DMS53 (cell line): ENCODE data around the gene EGFLAM.
"Not testable (repeated sequence)": the region's sequence is repeated elsewhere in the genome, so short reads cannot be mapped to it uniquely, and the experiment has no call there.

Experiments used
- DNase-seq: peaks from one replicate; lab custom pipeline; 2025; lab: John Stamatoyannopoulos, UW

EGFLAM gene

GRCh38 chr5:38329132-38329715 is 70.9 kb downstream of the EGFLAM start:
- DNase-seq = no peak

- no peak for DNase-seq
These were observed 71.8 kb downstream of the EGFLAM start for GRCh38 chr5:38330207-38330606.

GRCh38 chr5:38331831-38332230 is 73.5 kb downstream of the EGFLAM start:
- no peak for DNase-seq

- not testable (repeated sequence) for DNase-seq
These were observed 74.8 kb downstream of the EGFLAM start for GRCh38 chr5:38333181-38333580.

- DNase-seq = no peak
These were observed 80.1 kb downstream of the EGFLAM start for GRCh38 chr5:38338455-38338854.

- no peak for DNase-seq
These were observed 81.1 kb downstream of the EGFLAM start for GRCh38 chr5:38339446-38339845.

- DNase-seq = no peak
These were observed 82.7 kb downstream of the EGFLAM start for GRCh38 chr5:38341056-38341455.

GRCh38 chr5:38341641-38342040 is 83.3 kb downstream of the EGFLAM start:
- peak; percentile 2 for DNase-seq

- DNase-seq = no peak
These were observed 83.9 kb downstream of the EGFLAM start for GRCh38 chr5:38342261-38342660.

GRCh38 chr5:38344891-38345290 is 86.5 kb downstream of the EGFLAM start:
- DNase-seq = no peak

GRCh38 chr5:38346593-38346992 is 88.2 kb downstream of the EGFLAM start:
- DNase-seq = no peak

GRCh38 chr5:38347040-38347763 is 88.8 kb downstream of the EGFLAM start:
- no peak for DNase-seq

- DNase-seq = no peak
These were observed 89.5 kb downstream of the EGFLAM start for GRCh38 chr5:38347896-38348295.

GRCh38 chr5:38360323-38361061 is 102.1 kb downstream of the EGFLAM start:
- no peak for DNase-seq

- DNase-seq = no peak
These were observed 104.4 kb downstream of the EGFLAM start for GRCh38 chr5:38362713-38363112.

- DNase-seq = no peak
These were observed 106.5 kb downstream of the EGFLAM start for GRCh38 chr5:38364825-38365224.

- DNase-seq = no peak
These were observed 109.1 kb downstream of the EGFLAM start for GRCh38 chr5:38367410-38367809.

GRCh38 chr5:38367966-38368365 is 109.6 kb downstream of the EGFLAM start:
- no peak for DNase-seq

GRCh38 chr5:38369692-38370091 is 111.3 kb downstream of the EGFLAM start:
- no peak for DNase-seq

- DNase-seq = no peak
These were observed 112.2 kb downstream of the EGFLAM start for GRCh38 chr5:38370358-38371100.

GRCh38 chr5:38371596-38371995 is 113.2 kb downstream of the EGFLAM start:
- DNase-seq = no peak

- no peak for DNase-seq
These were observed 115.4 kb downstream of the EGFLAM start for GRCh38 chr5:38373743-38374142.
